A673 (cell line): ENCODE measurements around the gene RAD9B. TPM values are rescaled to one million over a fixed set of nuclear protein-coding genes. Genes with fewer than 3 reads are reported as not detected.
"Not testable (repeated sequence)": the region's sequence is repeated elsewhere in the genome, so short reads cannot be mapped to it uniquely, and the experiment has no call there.

ENCODE experiments used
- BruUV-seq: library from RNA; stranded (reverse); fragments of 400-500 nt; replicated peaks from 2 replicates; lab custom pipeline; 2021; lab: Mats Ljungman, UMichigan
- CTCF ChIA-PET: fragments of 300-600 bp; sonication (Branson Sonifier 250); formaldehyde crosslinking; loops from one replicate; lab custom pipeline; 2022; ENCODE audit warnings: antibody characterized with exemption; lab: Charles Lee
- POLR2A ChIA-PET: fragments of 300-600 bp; sonication (Branson Sonifier 250); formaldehyde crosslinking; loops from one replicate; lab custom pipeline; 2022; ENCODE audit warnings: antibody characterized with exemption; ENCODE audit not compliant: low non-redundant PET; lab: Charles Lee
- DNase-seq: peaks from one replicate; pipeline ENCODE4 v3.0.0-alpha.2; 2015; ENCODE audit warnings: low spot score
- H3K27ac ChIP-seq: fragments of 200-600 bp; sonication (generic); 2 replicates; pipeline ENCODE4 v1.5.1; 2016; ENCODE audit warnings: mixed run types, low read depth, mild to moderate bottlenecking, mixed read lengths, antibody characterized with exemption, low read length; ENCODE audit not compliant: poor library complexity, severe bottlenecking
- H3K27me3 ChIP-seq: fragments of 200-600 bp; sonication (generic); replicated peaks from 2 replicates; pipeline ENCODE4 v1.6.1; 2017; ENCODE audit warnings: mixed run types, low read depth, mild to moderate bottlenecking, mixed read lengths, antibody characterized with exemption, low read length; ENCODE audit not compliant: insufficient read depth, poor library complexity
- H3K36me3 ChIP-seq: fragments of 200-600 bp; sonication (generic); 2 replicates; pipeline ENCODE4 v1.6.1; 2016; ENCODE audit warnings: mixed run types, mild to moderate bottlenecking, mixed read lengths, antibody characterized with exemption, low read length; ENCODE audit not compliant: insufficient read depth, poor library complexity, severe bottlenecking
- H3K4me1 ChIP-seq: fragments of 200-600 bp; sonication (generic); 2 replicates; pipeline ENCODE4 v1.6.1; 2017; ENCODE audit warnings: mixed run types, mild to moderate bottlenecking, mixed read lengths, antibody characterized with exemption, low read length; ENCODE audit not compliant: insufficient read depth, poor library complexity, severe bottlenecking
- H3K4me3 ChIP-seq: fragments of 200-600 bp; sonication (generic); 2 replicates; pipeline ENCODE4 v1.5.1; 2016; ENCODE audit warnings: low read depth, mixed run types, mild to moderate bottlenecking, mixed read lengths, low read length; ENCODE audit not compliant: poor library complexity, severe bottlenecking
- H3K9me3 ChIP-seq: fragments of 200-600 bp; sonication (generic); 2 replicates; pipeline ENCODE4 v1.6.1; 2016; ENCODE audit warnings: mixed run types, low read depth, mild to moderate bottlenecking, mixed read lengths, antibody characterized with exemption, low read length; ENCODE audit not compliant: poor library complexity, severe bottlenecking
- EZH2 ChIP-seq: fragments of 200-600 bp; sonication (generic); IDR thresholded peaks from 2 replicates; pipeline ENCODE4 v1.6.1; 2017; ENCODE audit warnings: borderline replicate concordance, low read depth, mild to moderate bottlenecking, mixed read lengths, antibody characterized with exemption, low read length; ENCODE audit not compliant: poor library complexity, severe bottlenecking
- intact Hi-C: fragments of 100-400 bp; cut with micrococcal nuclease; formaldehyde crosslinking; loops from one replicate; pipeline ENCODE4 v1.10.0; 2022; ENCODE audit not compliant: unreplicated experiment
- total RNA-seq: library from RNA; stranded (reverse); gene quantifications from 2 replicates; pipeline ENCODE4 v1.2.3, GENCODE V29; 2021
- TF ChIP-seq, protein P1 (sequence below): fragments of 300-800, 200-600 bp; sonication (generic); conservative IDR thresholded peaks from 2 replicates; pipeline ENCODE4 v1.5.1; 2017; ENCODE audit warnings: low read depth, mild to moderate bottlenecking, antibody characterized with exemption, low read length, moderate library complexity, mixed read lengths

Gene RAD9B
- total RNA-seq, 1 experiment from 2014 or later, result 0.28 TPM

DNA sequence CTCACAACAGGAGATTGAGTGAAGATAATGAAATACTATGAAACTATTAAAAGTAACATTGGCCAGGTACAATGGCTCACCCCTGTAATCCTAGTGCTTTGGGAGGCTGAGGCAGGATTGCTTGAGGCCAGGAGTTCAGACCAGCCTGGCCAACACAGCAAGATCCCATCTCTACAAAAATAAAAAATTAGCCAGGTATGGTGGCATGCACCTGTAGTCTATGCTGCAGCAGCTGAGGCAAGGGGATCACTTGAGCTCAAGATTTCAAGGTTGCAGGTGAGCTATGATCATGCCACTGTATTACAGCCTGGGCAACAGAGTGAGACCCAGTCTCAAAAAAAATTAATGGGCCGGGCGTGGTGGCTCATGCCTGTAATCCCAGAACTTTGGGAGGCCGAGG is 14.9 kb downstream of the RAD9B start:
- no TSS peak for BruUV-seq
- POLR2A ChIA-PET, result no interaction called here

DNA sequence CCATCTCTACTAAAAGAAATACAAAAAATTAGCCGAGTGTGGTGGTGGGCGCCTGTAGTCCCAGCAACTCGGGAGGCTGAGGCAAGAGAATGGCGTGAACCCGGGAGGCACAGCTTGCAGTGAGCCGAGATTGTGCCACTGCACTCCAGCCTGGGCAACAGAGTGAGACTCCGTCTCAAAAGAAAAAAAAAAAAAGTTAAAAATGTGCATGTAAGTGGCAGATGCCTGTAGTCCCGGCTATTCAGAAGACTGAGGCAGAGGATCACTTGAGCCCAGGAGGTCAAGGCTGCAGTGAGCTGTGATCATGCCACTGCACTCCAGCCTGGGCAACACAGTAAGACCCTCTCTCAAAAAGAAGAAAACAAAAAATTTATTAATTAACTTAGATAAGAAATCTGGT is 15.9 kb downstream of the RAD9B start:
- H3K9me3 ChIP-seq, intact Hi-C loops, H3K27ac ChIP-seq, DNase-seq, H3K4me3 ChIP-seq, H3K36me3 ChIP-seq, BruUV-seq, H3K27me3 ChIP-seq, POLR2A ChIA-PET: not testable (repeated sequence)
- CTCF ChIA-PET, result interaction anchor here (0.7 kb wide), 1 partner anchor 83 kb away, joined by 5 read pairs; no protein-coding TSS in a partner anchor
- H3K4me1 ChIP-seq, result peaks cover 13% of the 10 kb centered on the region

More for the DNA sequence above, 14.9 kb downstream of the RAD9B start:
- H3K4me1 ChIP-seq, result peaks cover 19% of the 10 kb centered on the region
- no peak for TF ChIP-seq EZH2
- TF ChIP-seq, protein P1, sequence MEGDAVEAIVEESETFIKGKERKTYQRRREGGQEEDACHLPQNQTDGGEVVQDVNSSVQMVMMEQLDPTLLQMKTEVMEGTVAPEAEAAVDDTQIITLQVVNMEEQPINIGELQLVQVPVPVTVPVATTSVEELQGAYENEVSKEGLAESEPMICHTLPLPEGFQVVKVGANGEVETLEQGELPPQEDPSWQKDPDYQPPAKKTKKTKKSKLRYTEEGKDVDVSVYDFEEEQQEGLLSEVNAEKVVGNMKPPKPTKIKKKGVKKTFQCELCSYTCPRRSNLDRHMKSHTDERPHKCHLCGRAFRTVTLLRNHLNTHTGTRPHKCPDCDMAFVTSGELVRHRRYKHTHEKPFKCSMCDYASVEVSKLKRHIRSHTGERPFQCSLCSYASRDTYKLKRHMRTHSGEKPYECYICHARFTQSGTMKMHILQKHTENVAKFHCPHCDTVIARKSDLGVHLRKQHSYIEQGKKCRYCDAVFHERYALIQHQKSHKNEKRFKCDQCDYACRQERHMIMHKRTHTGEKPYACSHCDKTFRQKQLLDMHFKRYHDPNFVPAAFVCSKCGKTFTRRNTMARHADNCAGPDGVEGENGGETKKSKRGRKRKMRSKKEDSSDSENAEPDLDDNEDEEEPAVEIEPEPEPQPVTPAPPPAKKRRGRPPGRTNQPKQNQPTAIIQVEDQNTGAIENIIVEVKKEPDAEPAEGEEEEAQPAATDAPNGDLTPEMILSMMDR, result no peak
- DNase-seq, result no peak
- H3K9me3 ChIP-seq, result no peaks in the 10 kb centered on the region
- no peak overlapping the region for H3K27ac ChIP-seq
- H3K27me3 ChIP-seq, result no peaks in the 10 kb centered on the region
- no peaks in the 10 kb centered on the region for H3K36me3 ChIP-seq
- intact Hi-C loops, result no loop called here
- no peak overlapping the region for H3K4me3 ChIP-seq
- CTCF ChIA-PET, result no interaction called here

DNA sequence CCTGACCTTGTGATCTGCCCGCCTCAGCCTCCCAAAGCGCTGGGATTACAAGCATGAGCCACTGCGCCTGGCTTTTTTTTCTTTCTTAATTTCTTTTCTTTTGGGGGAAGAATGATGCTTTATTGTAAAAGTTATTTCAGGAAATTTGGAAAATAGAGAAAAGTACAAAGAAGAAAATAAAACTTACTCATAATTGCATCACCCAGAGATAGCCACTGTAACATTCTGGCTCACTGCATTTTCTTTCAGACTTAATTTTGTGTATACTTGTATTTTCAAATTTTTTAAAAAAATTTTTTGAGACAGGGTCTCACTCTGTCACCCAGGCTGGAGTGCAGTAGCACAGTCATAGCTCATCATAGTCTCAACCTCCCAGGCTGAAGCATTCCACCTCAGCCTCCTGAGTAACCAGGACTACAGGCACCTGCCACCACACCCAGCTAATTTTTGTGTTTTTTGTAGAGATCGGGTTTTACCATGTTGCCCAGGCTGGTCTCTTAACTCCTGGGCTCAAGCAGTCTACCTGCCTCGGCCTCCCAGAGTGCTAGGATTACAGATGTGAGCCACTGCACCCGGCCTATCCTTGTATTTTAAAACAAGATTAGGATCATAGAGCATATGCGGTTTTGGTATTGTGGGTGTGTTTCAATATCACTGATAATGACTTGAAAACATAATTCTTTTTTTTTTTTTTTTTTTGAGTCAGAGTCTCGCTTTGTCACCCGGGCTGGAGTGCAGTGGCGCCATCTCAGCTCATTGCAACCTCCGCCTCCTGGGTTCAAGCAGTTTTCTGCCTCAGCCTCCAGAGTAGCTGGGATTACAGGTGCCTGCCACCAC is 19.0 kb downstream of the RAD9B start:
- H3K9me3 ChIP-seq, POLR2A ChIA-PET, H3K36me3 ChIP-seq, H3K4me1 ChIP-seq, BruUV-seq, intact Hi-C loops, H3K4me3 ChIP-seq, H3K27ac ChIP-seq, H3K27me3 ChIP-seq, DNase-seq: not testable (repeated sequence)
- CTCF ChIA-PET, result interaction anchor here (0.6 kb wide), 1 partner anchor 22 kb away, joined by 8 read pairs; no protein-coding TSS in a partner anchor

DNA sequence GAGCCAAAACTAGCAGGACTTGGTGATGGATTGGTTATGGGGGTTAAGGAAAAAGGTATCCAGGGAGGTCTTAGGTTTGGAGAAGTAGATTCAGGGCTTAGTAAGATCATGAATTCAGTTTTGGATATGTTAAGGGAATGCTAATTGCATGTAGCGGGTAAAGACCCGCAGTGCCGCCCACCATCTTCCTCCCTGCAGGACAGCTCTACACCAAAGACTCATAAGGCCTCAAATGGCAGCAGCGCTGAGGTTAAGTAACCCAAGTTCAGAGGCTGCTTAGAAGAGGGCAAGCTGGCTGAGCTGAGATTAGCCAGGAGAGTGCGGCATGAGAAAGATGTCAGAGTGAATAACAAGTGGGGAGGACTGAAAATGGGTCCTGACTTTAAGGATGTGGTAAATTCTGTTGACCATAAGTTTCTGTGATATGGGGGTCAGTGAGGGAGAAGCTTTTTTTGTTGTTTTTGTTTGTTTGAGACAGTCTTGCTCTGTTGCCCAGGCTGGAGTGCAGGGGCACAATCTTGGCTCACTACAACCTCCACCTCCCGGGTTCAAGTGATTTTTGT is 26.2 kb downstream of the RAD9B start:
- Histone ChIP-seq H3K27me3 (no peaks in the 10 kb centered on the region), H3K9me3 (no peaks in the 10 kb centered on the region), H3K27ac (no peak overlapping the region), H3K4me1 (peaks cover 12% of the 10 kb centered on the region), H3K36me3 (no peaks in the 10 kb centered on the region), H3K4me3 (no peak overlapping the region)
- TF ChIP-seq EZH2, result no peak
- TF ChIP-seq, protein P1, result no peak
- POLR2A ChIA-PET, result no interaction called here
- intact Hi-C loops, result no loop called here
- CTCF ChIA-PET, result interaction anchor here (0.7 kb wide), 1 partner anchor 209 kb away, joined by 3 read pairs; no protein-coding TSS in a partner anchor
- no peak for DNase-seq
- no TSS peak for BruUV-seq
